Activated T-cell treated with anti-CD3 and anti-CD28 coated beads, Interleukin-2, amount 50 U/mL, for 4 hours (primary cell): ENCODE measurements around the gene OLFM4. TPM values are rescaled to one million over a fixed set of nuclear protein-coding genes. Genes with fewer than 3 reads are reported as not detected.

Source experiments
- ATAC-seq, 2 donors: fragments of 200-7000 bp; cut with Tn5 transposase; one replicate each; pipeline ENCODE4 v1.10.0; 2021
- DNase-seq: peaks from one replicate; pipeline ENCODE4 v3.0.0-alpha.2; 2020
- H3K27me3 Mint-ChIP-seq: one replicate; pipeline ENCODE4 v1.8.0; 2021; ENCODE audit warnings: low read depth, mixed read lengths
- H3K36me3 Mint-ChIP-seq: one replicate; pipeline ENCODE4 v1.8.0; 2022; ENCODE audit warnings: mixed read lengths; ENCODE audit not compliant: insufficient read depth
- H3K4me1 Mint-ChIP-seq: one replicate; pipeline ENCODE4 v1.8.0; 2021; ENCODE audit warnings: low read depth, mixed read lengths
- H3K4me3 Mint-ChIP-seq: one replicate; pipeline ENCODE4 v1.8.0; 2021; ENCODE audit warnings: mild to moderate bottlenecking, moderate library complexity, mixed read lengths
- H3K9me3 Mint-ChIP-seq: one replicate; pipeline ENCODE4 v1.8.0; 2021; ENCODE audit warnings: mixed read lengths
- total RNA-seq, 3 donors: library from RNA; stranded (reverse); gene quantifications; one replicate each; pipeline ENCODE4 v1.2.1, GENCODE V29; 2021

Gene OLFM4
- total RNA-seq, 3 donors from 2014 or later, result 0.08 to 0.15 (median 0.11) TPM

- H3K9me3 Mint-ChIP-seq, result no peaks in the 10 kb centered on the region
Observed at GRCh38 chr13:53068585-53069520, 40.2 kb downstream of the OLFM4 start.

GRCh38 chr13:53069800-53070199 is 41.2 kb downstream of the OLFM4 start:
- H3K9me3 Mint-ChIP-seq, result no peaks in the 10 kb centered on the region
- H3K36me3 Mint-ChIP-seq, result no peaks in the 10 kb centered on the region
- no peaks in the 10 kb centered on the region for H3K4me1 Mint-ChIP-seq
- no peak overlapping the region for H3K4me3 Mint-ChIP-seq
- no peak for ATAC-seq
- no peak for DNase-seq
- peaks cover 2% of the 10 kb centered on the region for H3K27me3 Mint-ChIP-seq

More at GRCh38 chr13:53068585-53069520, 40.2 kb downstream of the OLFM4 start:
- no peak for ATAC-seq
- peaks cover 2% of the 10 kb centered on the region for H3K27me3 Mint-ChIP-seq
- no peak overlapping the region for H3K4me3 Mint-ChIP-seq
- DNase-seq, result no peak
- H3K4me1 Mint-ChIP-seq, result no peaks in the 10 kb centered on the region
- H3K36me3 Mint-ChIP-seq, result no peaks in the 10 kb centered on the region

- Mint-ChIP-seq H3K27me3 (peaks cover 2% of the 10 kb centered on the region), H3K4me1 (no peaks in the 10 kb centered on the region), H3K4me3 (no peak overlapping the region), H3K9me3 (peaks cover 4% of the 10 kb centered on the region), H3K36me3 (no peaks in the 10 kb centered on the region)
- DNase-seq (no peak), ATAC-seq (no peak)
Observed at GRCh38 chr13:53073711-53074110, 45.1 kb downstream of the OLFM4 start.

GRCh38 chr13:53074114-53074513 is 45.5 kb downstream of the OLFM4 start:
- peaks cover 4% of the 10 kb centered on the region for H3K9me3 Mint-ChIP-seq
- ATAC-seq (no peak), DNase-seq (no peak)
- no peaks in the 10 kb centered on the region for H3K36me3 Mint-ChIP-seq
- H3K27me3 Mint-ChIP-seq, result peaks cover 2% of the 10 kb centered on the region
- H3K4me3 Mint-ChIP-seq, result no peak overlapping the region
- no peaks in the 10 kb centered on the region for H3K4me1 Mint-ChIP-seq

- Mint-ChIP-seq H3K27me3 (no peaks in the 10 kb centered on the region), H3K4me1 (no peaks in the 10 kb centered on the region)
Observed at GRCh38 chr13:53075356-53076041, 46.9 kb downstream of the OLFM4 start.

GRCh38 chr13:53079691-53080090 is 51.1 kb downstream of the OLFM4 start:
- no peaks in the 10 kb centered on the region for H3K36me3 Mint-ChIP-seq
- no peaks in the 10 kb centered on the region for H3K27me3 Mint-ChIP-seq
- H3K9me3 Mint-ChIP-seq, result peaks cover 8% of the 10 kb centered on the region
- ATAC-seq (no peak), DNase-seq (no peak)
- H3K4me3 Mint-ChIP-seq, result no peak overlapping the region
- H3K4me1 Mint-ChIP-seq, result no peaks in the 10 kb centered on the region

More at GRCh38 chr13:53075356-53076041, 46.9 kb downstream of the OLFM4 start:
- H3K9me3 Mint-ChIP-seq, result peaks cover 4% of the 10 kb centered on the region
- H3K36me3 Mint-ChIP-seq, result no peaks in the 10 kb centered on the region
- H3K4me3 Mint-ChIP-seq, result no peak overlapping the region
- no peak for DNase-seq
- no peak for ATAC-seq

GRCh38 chr13:53088871-53089270 is 60.3 kb downstream of the OLFM4 start:
- DNase-seq, result no peak
- Mint-ChIP-seq H3K4me1 (no peaks in the 10 kb centered on the region), H3K9me3 (peaks cover 9% of the 10 kb centered on the region), H3K4me3 (no peak overlapping the region), H3K27me3 (no peaks in the 10 kb centered on the region), H3K36me3 (no peaks in the 10 kb centered on the region)
- no peak for ATAC-seq

- DNase-seq (no peak), ATAC-seq (no peak)
- H3K36me3 Mint-ChIP-seq, result no peaks in the 10 kb centered on the region
- H3K4me3 Mint-ChIP-seq, result no peak overlapping the region
- H3K27me3 Mint-ChIP-seq, result no peaks in the 10 kb centered on the region
- H3K4me1 Mint-ChIP-seq, result no peaks in the 10 kb centered on the region
- H3K9me3 Mint-ChIP-seq, result peaks cover 9% of the 10 kb centered on the region
Observed at GRCh38 chr13:53089951-53090350, 61.3 kb downstream of the OLFM4 start.

GRCh38 chr13:53090461-53090860 is 61.8 kb downstream of the OLFM4 start:
- no peak for ATAC-seq
- no peak overlapping the region for H3K4me3 Mint-ChIP-seq
- H3K27me3 Mint-ChIP-seq, result no peaks in the 10 kb centered on the region
- no peaks in the 10 kb centered on the region for H3K4me1 Mint-ChIP-seq
- peaks cover 9% of the 10 kb centered on the region for H3K9me3 Mint-ChIP-seq
- no peak for DNase-seq
- H3K36me3 Mint-ChIP-seq, result no peaks in the 10 kb centered on the region

GRCh38 chr13:53092931-53093330 is 64.3 kb downstream of the OLFM4 start:
- H3K27me3 Mint-ChIP-seq, result no peaks in the 10 kb centered on the region
- no peaks in the 10 kb centered on the region for H3K36me3 Mint-ChIP-seq
- ATAC-seq, result no peak
- no peaks in the 10 kb centered on the region for H3K4me1 Mint-ChIP-seq
- H3K9me3 Mint-ChIP-seq, result peaks cover 9% of the 10 kb centered on the region
- no peak for DNase-seq
- no peak overlapping the region for H3K4me3 Mint-ChIP-seq

- no peaks in the 10 kb centered on the region for H3K36me3 Mint-ChIP-seq
- H3K4me3 Mint-ChIP-seq, result no peak overlapping the region
- H3K4me1 Mint-ChIP-seq, result no peaks in the 10 kb centered on the region
- DNase-seq, result no peak
- H3K27me3 Mint-ChIP-seq, result no peaks in the 10 kb centered on the region
- H3K9me3 Mint-ChIP-seq, result peaks cover 6% of the 10 kb centered on the region
- ATAC-seq, result no peak
Observed at GRCh38 chr13:53098455-53098854, 69.8 kb downstream of the OLFM4 start.

- no peak overlapping the region for H3K4me3 Mint-ChIP-seq
- no peaks in the 10 kb centered on the region for H3K27me3 Mint-ChIP-seq
- DNase-seq, result no peak
- no peak for ATAC-seq
- H3K9me3 Mint-ChIP-seq, result peaks cover 6% of the 10 kb centered on the region
- H3K4me1 Mint-ChIP-seq, result no peaks in the 10 kb centered on the region
- no peaks in the 10 kb centered on the region for H3K36me3 Mint-ChIP-seq
Observed at GRCh38 chr13:53100394-53101063, 71.9 kb downstream of the OLFM4 start.
